Large intestine (tissue), 3 donors: ENCODE measurements around the gene TRIM66. TPM values are rescaled to one million over a fixed set of nuclear protein-coding genes. Genes with fewer than 3 reads are reported as not detected.

Source experiments
- DNase-seq, 2 donors: peaks; one replicate each; pipeline versions ENCODE4 v3.0.0 to v3.0.0-alpha.2; 2013
- H3K27ac ChIP-seq: one replicate; pipeline ENCODE4 v1.5.1; 2013; ENCODE audit warnings: low read length
- H3K27me3 ChIP-seq: 2 replicates; pipeline ENCODE4 v1.6.1; 2013; ENCODE audit warnings: low read length; ENCODE audit not compliant: control insufficient read depth, insufficient read depth
- H3K36me3 ChIP-seq: 2 replicates; pipeline ENCODE4 v1.6.1; 2013; ENCODE audit warnings: low read length; ENCODE audit not compliant: control insufficient read depth, insufficient read depth
- H3K4me1 ChIP-seq: one replicate; pipeline ENCODE4 v1.6.1; 2013; ENCODE audit warnings: low read length; ENCODE audit not compliant: control insufficient read depth, insufficient read depth
- H3K4me3 ChIP-seq: one replicate; pipeline ENCODE4 v1.5.1; 2013; ENCODE audit warnings: low read length
- H3K9me3 ChIP-seq: one replicate; pipeline ENCODE4 v1.6.1; 2013; ENCODE audit warnings: mild to moderate bottlenecking, low read depth, low read length, moderate library complexity; ENCODE audit not compliant: control insufficient read depth
- WGBS: methylation state at CpG from one replicate; pipeline ENCODE4 v1.1.5; 2013; ENCODE audit warnings: low lambda C conversion rate; ENCODE audit not compliant: insufficient coverage; 5-methylcytosine and 5-hydroxymethylcytosine counted together
- polyA plus RNA-seq: library from polyadenylated mRNA; unstranded; fragments of 120-200 nt; gene quantifications from one replicate; pipeline ENCODE4 v1.2.1, GENCODE V29; 2013

TRIM66 gene
- polyA plus RNA-seq, 1 donor = 7.2 TPM

GRCh38 chr11:8574798-8575197, 107.7 kb downstream of the TRIM66 start:
- no peaks in the 10 kb centered on the region for H3K27me3 ChIP-seq
- no peak overlapping the region for H3K27ac ChIP-seq
- WGBS = no CpG with 5 or more reads among the region's 1 CpG
- H3K4me3 ChIP-seq = no peak overlapping the region
- no peaks in the 10 kb centered on the region for H3K4me1 ChIP-seq
- H3K9me3 ChIP-seq = no peaks in the 10 kb centered on the region
- H3K36me3 ChIP-seq = no peaks in the 10 kb centered on the region
- DNase-seq = no peak

GRCh38 chr11:8573777-8574176, 108.7 kb downstream of the TRIM66 start:
- H3K27me3 ChIP-seq = no peaks in the 10 kb centered on the region
- no peak for DNase-seq
- no peak overlapping the region for H3K27ac ChIP-seq
- no peaks in the 10 kb centered on the region for H3K9me3 ChIP-seq
- no CpG with 5 or more reads among the region's 1 CpG for WGBS
- no peak overlapping the region for H3K4me3 ChIP-seq
- H3K36me3 ChIP-seq = no peaks in the 10 kb centered on the region
- no peaks in the 10 kb centered on the region for H3K4me1 ChIP-seq

DNA sequence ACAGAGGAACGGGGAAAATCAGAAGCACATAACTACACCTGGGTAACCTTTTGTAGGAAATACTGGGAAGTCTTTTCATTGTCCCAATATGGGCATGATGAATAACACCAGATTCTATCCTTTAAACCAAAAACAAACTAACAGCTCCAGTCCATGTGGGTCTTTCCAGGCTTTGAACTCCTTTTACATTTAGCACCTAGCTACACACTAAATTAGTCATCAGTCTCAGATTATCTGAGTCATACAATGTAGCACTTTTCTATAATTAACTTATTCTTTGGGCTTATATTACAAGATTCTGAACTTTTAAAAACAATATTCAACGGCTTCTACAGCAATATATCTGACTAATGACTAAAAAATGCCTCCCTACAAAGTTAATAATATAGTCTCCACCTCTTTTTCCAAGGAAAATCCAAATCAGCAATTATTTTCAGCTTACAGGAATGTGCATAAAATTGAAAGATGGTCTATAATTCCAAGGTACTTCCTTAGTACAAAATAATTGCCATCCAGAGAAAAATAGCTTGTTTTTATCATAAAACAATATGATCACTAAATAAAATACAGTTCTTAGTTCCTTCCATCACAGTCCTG, 114.8 kb downstream of the TRIM66 start:
- no peak for DNase-seq
- Histone ChIP-seq H3K27me3 (no peaks in the 10 kb centered on the region), H3K36me3 (no peaks in the 10 kb centered on the region), H3K27ac (no peak overlapping the region), H3K4me1 (no peaks in the 10 kb centered on the region), H3K4me3 (no peak overlapping the region), H3K9me3 (no peaks in the 10 kb centered on the region)
- no CpG with 5 or more reads among the region's 2 CpGs for WGBS

DNA sequence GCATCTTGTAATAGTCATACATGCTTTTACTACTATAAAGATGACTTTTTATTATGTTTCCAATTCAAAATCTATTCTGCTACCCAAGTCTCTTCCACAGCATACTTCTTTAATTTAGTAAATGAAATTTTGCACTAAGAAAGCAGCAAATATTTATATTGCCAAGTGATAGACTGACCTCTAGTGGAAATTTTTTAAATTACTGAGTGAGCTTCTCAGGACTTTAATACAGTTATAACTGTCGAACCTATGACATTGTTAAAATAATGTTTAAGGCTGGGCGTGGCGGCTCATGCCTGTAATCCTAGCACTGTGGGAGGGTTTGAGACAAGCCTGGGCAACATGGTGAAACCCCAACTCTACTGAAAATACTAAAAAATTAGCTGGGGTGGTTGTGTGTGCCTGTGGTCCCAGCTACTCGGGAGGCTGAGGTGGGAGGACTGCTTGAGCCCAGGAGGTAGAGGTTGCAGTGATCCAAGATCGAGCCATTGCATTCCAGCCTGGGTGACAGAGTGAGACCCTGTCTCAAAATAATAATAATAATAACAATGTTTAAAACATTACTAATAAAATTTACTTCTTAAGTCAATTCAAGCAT, 115.8 kb downstream of the TRIM66 start:
- DNase-seq = peak in 1 of 2 donors; percentile 31

GRCh38 chr11:8564526-8564925, 117.9 kb downstream of the TRIM66 start:
- Histone ChIP-seq H3K9me3 (peaks cover 3% of the 10 kb centered on the region), H3K36me3 (no peaks in the 10 kb centered on the region), H3K4me3 (no peak overlapping the region), H3K27me3 (no peaks in the 10 kb centered on the region), H3K27ac (no peak overlapping the region), H3K4me1 (no peaks in the 10 kb centered on the region)
- no peak for DNase-seq
- no CpG with 5 or more reads among the region's 2 CpGs for WGBS

More for the DNA sequence above, 115.8 kb downstream of the TRIM66 start:
- Histone ChIP-seq H3K36me3 (no peaks in the 10 kb centered on the region), H3K4me3 (no peak overlapping the region), H3K27ac (no peak overlapping the region), H3K27me3 (no peaks in the 10 kb centered on the region), H3K4me1 (no peaks in the 10 kb centered on the region), H3K9me3 (peaks cover under 1% of the 10 kb centered on the region)
- no CpG with 5 or more reads among the region's 5 CpGs for WGBS

Other genes starting within 250 kb of the TRIM66 start
- gene STK33, start 88.4 kb downstream of the TRIM66 start, polyA plus RNA-seq = 9.4 TPM
- gene RPL27A, start 127 bp upstream of the TRIM66 start, polyA plus RNA-seq = 3,137 TPM
- 15.0 TPM for gene AKIP1, start 228.5 kb upstream of the TRIM66 start, polyA plus RNA-seq